ENCODE data around the gene SYTL3.
A peak's percentile ranks its signal among the peaks of the same experiment; 100 is the strongest.
"Not testable (repeated sequence)": the region's sequence is repeated elsewhere in the genome, so short reads cannot be mapped to it uniquely, and the experiment has no call there.

Gene SYTL3

DNA sequence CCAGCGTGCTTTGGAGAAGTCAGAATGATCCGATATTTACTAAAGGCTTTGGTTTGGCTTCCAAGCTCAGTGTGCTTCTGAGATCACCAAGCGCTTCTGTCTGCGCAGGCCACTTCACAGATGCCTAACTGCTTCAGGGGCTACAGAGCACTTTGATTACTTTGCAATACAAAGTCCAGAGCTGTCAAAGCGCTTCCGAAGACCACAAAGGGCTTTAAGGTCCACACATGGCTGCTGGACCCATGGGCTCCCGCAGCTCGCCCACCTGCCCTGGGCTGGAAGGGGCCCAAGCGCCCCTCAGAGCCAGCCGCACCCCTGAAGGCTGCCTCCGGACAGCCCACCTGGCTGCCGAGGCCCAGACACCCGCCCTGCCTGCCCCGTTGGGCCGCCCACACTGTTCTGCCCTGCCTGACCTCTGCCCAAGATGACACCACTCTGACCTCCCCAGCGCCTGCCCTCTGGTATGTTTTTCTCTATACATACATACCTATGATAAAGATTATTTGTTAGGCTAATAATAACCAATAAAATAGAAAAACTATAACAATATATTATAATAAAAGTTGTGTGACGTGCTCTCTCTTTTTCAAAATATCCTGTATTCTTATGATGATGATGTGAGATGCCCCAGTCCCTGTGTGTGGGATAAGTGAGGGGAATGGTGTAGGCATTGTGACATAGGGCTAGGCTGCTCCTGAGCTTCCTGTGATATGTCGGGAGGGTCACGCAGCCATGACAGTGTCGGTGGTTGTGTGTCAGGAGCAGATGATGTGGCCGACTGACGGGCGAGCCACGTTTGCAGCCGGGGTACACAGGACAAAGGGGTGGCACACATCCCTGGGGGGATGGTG lies 27.9 kb upstream of the SYTL3 start:
- DNase-seq (ENCODE audit: low spot score): no peak

GRCh38 chr6:158622545-158623190 lies 27.2 kb upstream of the SYTL3 start:
- DNase-seq (ENCODE audit: low spot score): no peak

DNA sequence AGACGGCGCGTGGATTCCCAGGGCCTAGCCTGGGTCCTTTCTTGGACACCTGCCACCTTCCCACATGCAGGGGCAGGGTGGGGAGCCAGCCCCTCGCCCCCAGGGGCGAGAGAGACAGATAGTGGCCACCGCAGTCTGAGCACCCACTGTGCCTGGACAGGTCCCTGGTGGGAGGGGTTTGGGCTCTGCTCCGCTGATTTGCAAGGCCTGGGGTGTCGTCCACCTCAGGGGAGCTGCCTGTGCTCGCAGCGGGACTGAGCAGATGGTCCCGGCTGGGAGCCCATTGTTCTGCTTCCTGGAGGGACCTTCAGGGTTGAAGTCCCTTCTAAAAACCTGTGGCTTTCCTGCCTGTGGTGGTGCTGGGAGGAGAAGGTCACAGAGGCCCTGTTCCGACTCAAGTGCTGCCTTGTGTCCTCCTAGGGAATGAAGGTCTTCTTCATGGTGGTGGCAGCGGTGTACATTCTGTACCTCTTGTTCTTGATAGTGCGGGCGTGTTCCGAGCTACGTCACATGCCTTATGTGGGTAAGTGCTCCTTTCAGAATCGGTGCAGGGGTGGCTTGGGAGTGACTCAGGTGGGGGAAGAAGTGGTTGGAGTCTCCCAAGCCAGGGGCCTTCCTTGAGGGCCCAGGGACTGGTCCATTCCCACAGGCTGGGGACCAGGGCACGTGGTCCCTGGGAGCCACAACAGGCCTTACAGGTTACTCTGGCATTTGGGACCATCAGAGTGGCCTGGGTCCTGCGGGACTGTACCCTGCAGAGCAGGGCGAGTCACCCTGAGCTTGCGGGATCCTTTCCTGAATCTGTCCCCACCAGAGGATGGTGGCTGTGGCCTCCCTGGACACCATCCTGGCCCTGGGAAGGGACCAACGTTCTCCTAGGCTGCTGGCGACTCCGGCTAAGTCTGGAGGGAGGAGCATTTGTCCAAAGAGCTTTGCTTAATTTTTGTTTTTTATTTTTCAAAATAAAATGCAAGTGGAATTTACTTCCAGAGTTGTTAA lies 24.9 kb upstream of the SYTL3 start:
- no peak for DNase-seq (ENCODE audit: low spot score)

- no peak for DNase-seq (ENCODE audit: low spot score)
Measured at GRCh38 chr6:158625881-158626305, 24.0 kb upstream of the SYTL3 start.

- DNase-seq (ENCODE audit: low spot score): no peak
Measured at GRCh38 chr6:158626360-158627167, 23.3 kb upstream of the SYTL3 start.

GRCh38 chr6:158627168-158627939 lies 22.5 kb upstream of the SYTL3 start:
- DNase-seq (ENCODE audit: low spot score): no peak

DNA sequence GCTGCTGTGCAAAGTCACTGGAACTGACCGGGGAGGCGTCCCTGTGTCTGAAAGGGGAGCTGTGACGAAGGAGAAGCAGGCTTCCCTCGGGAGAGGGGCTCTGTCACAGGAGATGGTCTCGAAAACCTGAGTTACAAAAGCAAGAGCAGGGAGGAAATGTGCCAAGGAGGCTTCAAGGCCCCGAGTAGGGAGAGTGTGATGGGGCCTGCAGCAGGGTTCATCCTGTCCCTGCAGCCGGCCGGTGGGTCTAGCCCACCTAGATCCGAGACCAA lies 22.0 kb upstream of the SYTL3 start:
- DNase-seq (ENCODE audit: low spot score): no peak

GRCh38 chr6:158628542-158628941 lies 21.3 kb upstream of the SYTL3 start:
- no peak for DNase-seq (ENCODE audit: low spot score)

DNA sequence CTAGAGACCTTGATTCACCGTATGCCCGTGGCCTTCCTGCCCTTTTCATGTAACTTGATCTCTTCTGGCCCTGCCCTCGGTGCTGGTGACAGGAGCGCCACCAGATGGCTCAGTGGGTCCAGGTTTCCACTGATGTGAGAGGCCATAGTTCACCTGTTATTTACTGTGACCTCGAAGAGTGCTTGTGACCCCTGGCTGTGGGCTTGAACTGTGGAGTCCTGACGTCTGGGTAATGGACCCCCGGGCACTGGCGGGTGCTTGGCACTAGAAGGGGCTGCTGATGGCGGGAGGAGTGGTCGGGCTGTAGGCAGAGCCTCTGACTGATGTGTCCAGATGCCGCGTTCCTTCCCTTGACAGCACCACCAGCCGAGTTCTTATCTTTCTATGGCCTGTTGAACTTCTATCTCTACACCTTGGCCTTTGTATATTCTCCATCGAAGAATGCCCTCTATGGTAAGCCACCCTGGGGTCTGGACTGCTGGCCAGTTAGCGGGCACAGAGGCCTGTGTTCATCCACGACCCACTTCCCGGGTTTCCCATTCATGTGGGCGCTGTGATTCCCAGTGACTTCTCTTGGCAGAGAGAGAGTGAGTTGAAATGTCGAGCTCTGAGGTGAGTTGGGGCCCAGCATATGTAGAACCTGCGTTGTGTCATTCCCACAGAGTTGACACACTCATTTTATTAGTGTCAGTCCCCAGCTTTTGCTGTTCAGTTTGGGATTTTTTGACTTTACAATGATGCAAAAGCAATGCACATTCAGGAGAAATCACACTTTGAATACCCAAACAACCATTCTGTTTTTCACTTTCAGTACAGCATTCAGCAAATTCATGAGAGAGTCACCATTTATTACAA lies 20.3 kb upstream of the SYTL3 start:
- DNase-seq (ENCODE audit: low spot score): no peak

DNA sequence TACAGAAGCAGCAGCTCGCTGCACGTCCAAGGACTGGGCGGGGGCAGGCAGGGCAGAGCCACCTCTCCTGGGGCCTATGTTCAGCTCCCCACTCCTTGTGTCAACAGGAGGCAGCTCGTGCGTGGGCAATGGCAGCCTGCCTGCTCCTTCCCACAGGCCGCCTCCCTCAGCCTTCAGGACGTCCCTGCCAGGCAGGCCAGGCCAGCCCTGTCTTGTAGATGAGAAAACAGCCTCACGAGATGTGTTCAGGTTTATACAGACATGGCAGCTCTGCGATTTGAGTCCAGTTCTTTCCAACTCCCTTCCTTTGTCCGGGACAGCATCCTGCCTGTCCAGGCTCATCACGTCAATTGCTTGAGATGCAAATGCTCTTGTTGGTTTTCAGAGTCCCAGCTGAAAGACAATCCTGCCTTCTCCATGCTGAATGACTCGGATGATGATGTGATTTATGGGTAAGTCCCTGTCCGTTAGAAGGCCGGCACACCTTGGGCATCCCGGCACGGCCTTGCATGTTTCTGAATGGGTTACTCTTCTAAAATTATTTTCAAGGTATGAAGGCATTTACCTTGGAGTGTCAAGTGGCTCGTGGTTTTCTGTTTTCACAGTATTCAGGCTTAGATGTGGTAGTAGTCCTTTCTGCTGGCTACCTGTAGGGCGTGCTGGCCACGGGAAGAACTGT lies 18.8 kb upstream of the SYTL3 start:
- no peak for DNase-seq (ENCODE audit: low spot score)

GRCh38 chr6:158631678-158632537 lies 17.9 kb upstream of the SYTL3 start:
- peak; percentile 2 for DNase-seq (ENCODE audit: low spot score)

DNA sequence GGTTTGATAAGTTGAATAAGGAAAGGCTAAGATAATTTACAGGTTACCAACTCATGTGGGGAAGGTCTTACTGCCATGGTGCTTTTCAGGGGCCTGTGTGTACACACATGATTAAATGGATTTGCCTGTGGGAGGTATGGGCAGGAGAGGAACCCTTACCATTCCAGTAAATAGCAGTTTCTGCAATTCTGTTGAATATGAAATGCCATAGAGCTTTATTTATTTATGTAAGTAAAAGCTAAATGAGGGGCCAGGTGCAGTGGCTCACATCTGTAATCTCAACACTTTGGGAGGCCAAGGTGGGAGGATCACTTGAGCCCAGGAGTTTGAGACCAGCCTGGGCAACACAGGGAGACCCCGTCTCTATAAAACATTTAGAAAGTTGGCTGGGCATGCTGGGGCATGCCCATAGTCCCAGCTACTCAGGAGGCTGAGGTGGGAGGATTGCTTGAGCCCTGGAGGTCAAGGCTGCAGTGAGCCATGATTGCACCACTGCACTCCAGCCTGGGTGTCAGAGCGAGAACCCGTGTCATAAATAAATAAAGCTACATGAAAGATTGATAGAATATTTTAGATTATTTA lies 17.2 kb upstream of the SYTL3 start:
- DNase-seq (ENCODE audit: low spot score): not testable (repeated sequence)

GRCh38 chr6:158633127-158633526 lies 16.7 kb upstream of the SYTL3 start:
- no peak for DNase-seq (ENCODE audit: low spot score)

- no peak for DNase-seq (ENCODE audit: low spot score)
Measured at GRCh38 chr6:158634695-158635426, 15.0 kb upstream of the SYTL3 start.

DNA sequence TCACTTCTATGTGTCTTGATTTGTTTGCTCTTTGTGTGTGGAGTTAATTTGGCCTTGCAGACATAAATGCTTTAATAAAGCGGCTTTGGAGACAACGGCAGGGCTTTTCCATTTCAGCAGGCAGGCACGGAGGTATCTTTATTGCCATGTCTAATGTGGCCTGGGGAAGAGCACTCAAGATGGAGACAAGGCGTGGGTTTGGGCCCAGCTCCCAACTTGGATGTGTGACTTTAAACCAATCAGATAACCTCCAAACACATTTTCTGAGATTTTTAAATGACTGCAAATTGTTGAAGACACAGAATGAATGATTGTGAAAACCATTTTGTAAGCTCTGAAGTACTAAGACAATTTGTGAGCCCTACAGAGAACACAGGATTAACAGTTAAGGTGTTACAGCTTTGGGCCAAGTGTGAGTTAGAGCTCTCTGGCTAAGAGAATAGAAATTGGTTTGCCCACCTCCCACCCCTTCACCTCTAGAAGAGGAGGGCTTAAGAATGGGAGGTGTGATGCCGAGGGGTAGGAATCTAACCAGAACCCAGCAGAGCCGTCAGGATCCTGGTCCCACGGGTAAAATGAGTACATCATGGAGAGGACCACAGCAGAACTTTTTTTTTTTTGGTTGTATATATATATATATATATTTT lies 14.3 kb upstream of the SYTL3 start:
- DNase-seq (ENCODE audit: low spot score): no peak

DNA sequence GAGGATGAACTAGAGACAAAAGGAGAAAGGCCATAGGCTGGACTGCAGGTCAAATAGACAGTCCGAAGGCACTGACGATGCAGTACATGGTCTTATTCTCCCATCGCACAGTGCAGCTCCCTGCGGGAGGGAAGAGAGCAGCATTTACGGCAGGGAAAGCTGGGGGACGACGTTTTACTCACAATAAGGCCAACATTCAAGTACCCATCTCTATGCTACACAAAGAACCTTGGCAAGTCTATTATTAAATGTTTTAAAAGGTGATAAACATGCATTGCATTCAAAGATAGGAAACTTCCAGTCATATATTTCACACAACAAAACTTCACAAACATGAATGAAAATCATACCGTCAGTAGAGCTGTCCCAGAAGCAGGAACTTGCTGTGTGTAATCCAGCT lies 13.1 kb upstream of the SYTL3 start:
- no peak for DNase-seq (ENCODE audit: low spot score)

DNA sequence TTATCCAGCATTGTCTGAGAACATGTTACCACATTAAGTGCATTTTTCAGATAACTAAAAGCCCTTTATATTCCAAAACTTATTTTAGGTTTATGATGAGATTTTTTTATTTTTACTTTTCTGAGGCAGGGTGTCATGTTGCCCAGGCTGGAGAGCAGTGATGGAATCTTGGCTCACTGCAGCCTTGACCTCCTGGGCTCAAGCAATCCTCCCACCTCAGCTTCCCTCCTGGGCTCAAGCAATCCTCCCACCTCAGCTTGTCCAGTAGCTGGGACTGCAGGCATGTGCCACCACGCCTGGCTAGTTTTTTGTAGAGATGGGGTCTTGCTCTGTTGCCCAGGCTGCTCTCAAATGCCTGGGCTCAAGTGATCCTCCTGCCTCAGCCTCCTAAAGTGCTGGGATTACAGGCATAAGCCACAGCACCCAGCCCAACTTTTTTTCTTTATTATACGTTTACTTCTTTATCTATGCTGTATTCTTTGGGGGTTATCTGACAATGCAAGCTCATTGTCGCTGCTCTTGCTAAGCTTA lies 11.5 kb upstream of the SYTL3 start:
- no peak for DNase-seq (ENCODE audit: low spot score)
